Activated CD8-positive, alpha-beta memory T cell treated with anti-CD3 and anti-CD28 coated beads for 36 hours (primary cell): ENCODE data around the gene LRRC7. TPM values are rescaled to one million over a fixed set of nuclear protein-coding genes. Genes with fewer than 3 reads are reported as not detected.
"Not testable (repeated sequence)": the region's sequence is repeated elsewhere in the genome, so short reads cannot be mapped to it uniquely, and the experiment has no call there.

Source experiments
- CTCF ChIA-PET: fragments of 350-600 bp; sonication (Branson Sonifier 250); formaldehyde crosslinking; loops from one replicate; lab custom pipeline; 2021; ENCODE audit warnings: antibody characterized with exemption; lab: Charles Lee
- POLR2A ChIA-PET: fragments of 350-600 bp; sonication (Branson Sonifier 250); formaldehyde crosslinking; loops from one replicate; lab custom pipeline; 2021; ENCODE audit warnings: antibody characterized with exemption; lab: Charles Lee
- total RNA-seq, 2 experiments: library from RNA; stranded (reverse); gene quantifications; one replicate each; pipeline ENCODE4 v1.2.3, GENCODE V29; 2021

LRRC7 gene
- total RNA-seq, 2 experiments from 2014 or later = not detected

DNA sequence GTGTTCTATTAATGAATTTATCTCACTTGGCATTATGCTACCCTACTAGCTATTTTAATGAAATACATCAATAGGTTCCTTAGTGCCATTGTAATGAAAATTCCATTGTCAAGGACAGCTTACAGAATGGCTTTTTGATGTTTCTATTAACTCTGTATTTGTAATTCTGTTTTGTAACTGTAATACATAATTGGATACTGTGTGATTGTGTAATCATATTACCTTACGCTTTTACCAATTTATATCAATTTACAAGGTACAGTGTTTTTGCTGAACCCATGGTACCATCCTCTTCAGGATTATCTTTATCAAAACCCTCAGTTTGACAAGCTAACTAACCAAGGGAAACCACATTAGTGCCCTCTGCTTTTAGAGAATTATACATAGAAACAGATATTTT lies 277.9 kb downstream of the LRRC7 start:
- ChIA-PET CTCF (no interaction called here), POLR2A (no interaction called here)

DNA sequence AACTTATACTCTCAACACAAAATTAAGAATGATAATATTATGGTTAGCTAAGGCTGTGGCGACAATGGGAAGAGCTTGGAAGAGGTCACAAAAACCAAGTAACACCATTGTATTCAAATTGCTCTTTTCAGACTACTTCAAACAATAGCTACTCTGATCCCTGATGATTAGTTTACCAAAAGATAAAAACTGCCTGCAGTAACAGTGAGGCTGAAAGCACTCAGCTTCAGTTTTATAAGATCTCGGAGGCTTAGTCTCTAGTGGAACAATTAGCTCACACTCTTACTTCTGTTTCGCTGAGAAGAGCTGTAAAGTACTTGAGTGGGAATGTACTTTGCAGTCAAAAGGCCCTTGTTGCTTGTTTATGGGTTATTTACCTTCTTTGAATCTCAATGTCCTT lies 278.5 kb downstream of the LRRC7 start:
- ChIA-PET CTCF (no interaction called here), POLR2A (no interaction called here)

GRCh38 chr1:69847670-69848069 lies 279.9 kb downstream of the LRRC7 start:
- ChIA-PET CTCF (no interaction called here), POLR2A (no interaction called here)

DNA sequence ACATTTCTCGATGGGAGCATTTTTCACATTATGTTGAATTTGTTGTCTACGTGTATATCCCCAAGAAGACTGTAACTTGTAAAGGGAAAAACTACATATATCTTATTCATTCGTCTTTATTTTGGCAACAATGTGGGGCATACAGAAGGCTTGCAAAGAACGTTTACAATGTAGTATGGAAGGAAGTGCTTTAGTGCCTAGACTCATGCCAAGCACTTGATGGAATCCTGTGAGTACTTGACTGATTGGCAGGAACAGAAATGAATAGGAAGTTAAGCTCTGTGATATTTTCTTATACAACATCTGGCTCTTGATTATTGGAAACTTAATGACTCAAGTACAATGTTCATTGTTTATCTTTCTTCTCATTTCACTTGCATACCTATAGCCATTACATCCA lies 284.4 kb downstream of the LRRC7 start:
- ChIA-PET POLR2A (no interaction called here), CTCF (no interaction called here)

GRCh38 chr1:69852706-69853105 lies 285.0 kb downstream of the LRRC7 start:
- POLR2A ChIA-PET = no interaction called here
- CTCF ChIA-PET = no interaction called here

- ChIA-PET CTCF (no interaction called here), POLR2A (no interaction called here)
Measured at GRCh38 chr1:69858534-69858933, 290.8 kb downstream of the LRRC7 start.

GRCh38 chr1:69861641-69862040 lies 293.9 kb downstream of the LRRC7 start:
- CTCF ChIA-PET = no interaction called here
- POLR2A ChIA-PET = no interaction called here

DNA sequence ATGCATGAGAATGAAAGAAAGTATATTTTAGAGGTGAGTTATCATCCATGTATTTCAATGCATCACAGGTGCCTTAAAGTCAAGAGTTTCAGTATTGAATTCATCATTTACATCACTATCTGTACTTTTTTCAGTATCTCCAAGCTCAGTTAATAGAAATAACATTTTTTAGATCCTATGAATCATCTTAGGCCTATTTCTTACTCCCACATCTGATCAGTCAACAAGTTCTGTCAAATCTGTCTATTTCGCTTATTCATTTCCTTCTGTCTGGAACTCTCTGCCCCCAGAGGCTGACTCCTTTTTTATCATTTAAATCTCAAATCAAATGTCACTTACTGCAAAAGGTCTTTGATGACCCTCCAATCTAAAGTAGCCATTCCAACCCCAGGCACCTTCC lies 295.2 kb downstream of the LRRC7 start:
- POLR2A ChIA-PET = no interaction called here
- CTCF ChIA-PET = no interaction called here

DNA sequence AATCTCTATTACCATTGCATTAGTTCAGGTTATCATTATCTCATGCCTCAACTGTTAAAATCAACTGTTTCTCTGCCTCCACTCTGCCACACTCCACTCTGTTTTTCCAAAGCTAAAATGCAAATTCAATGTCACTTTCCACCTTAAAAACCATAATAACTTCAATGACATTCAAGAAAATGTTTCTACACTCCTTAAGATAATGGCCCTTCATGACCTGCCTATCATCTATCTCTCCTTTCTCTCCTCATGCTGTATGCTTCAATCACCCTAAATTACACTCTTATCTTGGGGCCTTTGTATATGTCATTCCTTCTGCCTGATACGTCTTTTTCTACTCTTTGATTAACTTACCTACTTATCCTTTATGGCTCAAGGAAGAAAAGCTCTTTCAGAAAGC lies 296.0 kb downstream of the LRRC7 start:
- ChIA-PET POLR2A (no interaction called here), CTCF (no interaction called here)

DNA sequence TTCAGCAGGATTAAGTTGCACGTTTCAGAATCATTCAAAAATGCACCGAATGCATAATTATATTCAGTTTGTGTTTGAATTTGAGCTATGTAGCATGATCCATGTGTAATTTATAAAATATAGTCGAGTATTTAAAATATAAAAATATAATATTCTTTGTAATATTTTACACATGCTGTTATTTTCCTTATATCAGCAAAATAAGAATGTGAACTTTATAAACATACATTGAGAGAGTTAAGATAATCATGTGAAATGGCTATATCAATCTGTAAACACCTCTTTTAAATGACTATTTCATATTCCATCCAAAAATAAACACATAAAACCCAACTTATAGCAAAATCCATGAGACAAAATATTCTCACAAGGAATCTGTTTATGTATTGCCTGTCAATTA lies 303.7 kb downstream of the LRRC7 start:
- CTCF ChIA-PET = no interaction called here

DNA sequence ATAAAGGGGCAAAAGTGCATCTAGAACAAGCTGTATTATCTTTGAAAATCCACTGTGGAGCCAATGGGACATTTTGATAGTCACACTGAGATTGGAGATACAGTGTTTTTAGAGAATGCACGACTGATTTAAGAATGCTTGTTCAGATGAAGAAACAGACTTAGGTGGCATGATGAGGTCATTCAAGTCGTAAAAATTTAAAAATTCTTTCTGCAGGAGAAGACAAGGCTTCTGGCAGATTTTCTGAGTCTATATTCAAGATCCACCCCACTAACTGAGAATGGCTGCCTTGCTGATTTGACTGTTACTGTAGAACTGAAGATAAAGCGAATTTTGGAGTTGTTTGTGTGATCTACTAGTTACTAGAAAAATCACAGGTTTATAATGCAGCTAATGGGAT lies 310.6 kb downstream of the LRRC7 start:
- ChIA-PET CTCF (no interaction called here), POLR2A (no interaction called here)

More for the DNA sequence above, 303.7 kb downstream of the LRRC7 start:
- POLR2A ChIA-PET = no interaction called here

DNA sequence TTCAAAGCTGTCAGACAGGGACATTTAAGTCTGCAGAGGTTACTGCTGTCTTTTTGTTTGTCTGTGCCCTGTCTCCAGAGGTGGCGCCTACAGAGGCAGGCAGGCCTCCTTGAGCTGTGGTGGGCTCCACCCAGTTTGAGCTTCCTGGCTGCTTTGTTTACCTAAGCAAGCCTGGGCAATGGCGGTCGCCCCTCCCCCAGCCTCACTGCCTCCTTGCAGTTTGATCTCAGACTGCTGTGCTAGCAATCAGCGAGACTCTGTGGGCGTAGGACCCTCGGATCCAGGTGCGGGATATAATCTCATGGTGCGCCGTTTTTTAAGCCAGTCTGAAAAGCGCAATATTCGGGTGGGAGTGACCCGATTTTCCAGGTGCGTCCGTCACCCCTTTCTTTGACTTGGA lies 320.3 kb downstream of the LRRC7 start:
- CTCF ChIA-PET, POLR2A ChIA-PET: not testable (repeated sequence)

DNA sequence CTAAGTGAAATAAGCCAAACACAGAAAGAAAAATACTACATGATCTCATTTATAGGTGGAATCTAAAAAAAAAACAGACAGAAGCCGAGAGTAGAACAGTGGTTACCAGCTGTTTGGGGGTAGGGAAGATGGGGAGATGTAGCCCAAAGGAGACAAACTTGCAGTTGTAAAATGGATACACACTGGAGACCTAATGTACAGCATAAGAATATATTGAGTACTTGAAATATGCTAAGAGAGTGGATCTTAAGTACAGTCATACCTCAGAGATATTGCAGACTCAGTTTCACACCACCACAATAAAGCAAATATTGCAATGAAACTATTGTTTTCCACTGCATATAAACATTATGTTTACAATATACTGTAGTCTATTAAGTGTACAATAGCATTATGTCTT lies 320.9 kb downstream of the LRRC7 start:
- ChIA-PET CTCF (no interaction called here), POLR2A (no interaction called here)

DNA sequence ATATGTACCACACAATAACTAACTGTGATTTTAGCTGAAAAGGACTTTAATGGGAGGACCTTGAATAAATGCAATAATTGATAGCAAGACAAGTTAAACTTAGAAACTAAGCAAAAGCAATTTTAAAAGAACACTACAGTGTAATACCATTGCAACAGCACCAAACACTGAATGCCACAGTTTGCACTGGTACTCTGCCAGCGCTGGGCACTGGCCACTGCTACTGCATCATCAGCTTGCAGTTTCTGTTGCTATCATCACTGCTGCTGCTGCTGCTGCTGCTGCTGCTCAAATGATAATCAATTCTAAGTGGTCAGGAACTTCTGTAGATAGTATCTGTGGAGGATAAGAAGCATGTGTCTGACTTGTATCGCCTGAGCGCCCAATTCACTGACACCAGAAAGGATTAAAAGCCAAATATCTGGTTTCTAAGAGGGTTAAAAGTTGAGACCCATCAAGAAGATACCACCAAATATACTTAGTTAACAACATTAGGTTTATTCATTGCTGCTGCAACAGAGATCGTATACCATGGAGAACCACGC lies 330.8 kb downstream of the LRRC7 start:
- POLR2A ChIA-PET = no interaction called here
- CTCF ChIA-PET = no interaction called here

DNA sequence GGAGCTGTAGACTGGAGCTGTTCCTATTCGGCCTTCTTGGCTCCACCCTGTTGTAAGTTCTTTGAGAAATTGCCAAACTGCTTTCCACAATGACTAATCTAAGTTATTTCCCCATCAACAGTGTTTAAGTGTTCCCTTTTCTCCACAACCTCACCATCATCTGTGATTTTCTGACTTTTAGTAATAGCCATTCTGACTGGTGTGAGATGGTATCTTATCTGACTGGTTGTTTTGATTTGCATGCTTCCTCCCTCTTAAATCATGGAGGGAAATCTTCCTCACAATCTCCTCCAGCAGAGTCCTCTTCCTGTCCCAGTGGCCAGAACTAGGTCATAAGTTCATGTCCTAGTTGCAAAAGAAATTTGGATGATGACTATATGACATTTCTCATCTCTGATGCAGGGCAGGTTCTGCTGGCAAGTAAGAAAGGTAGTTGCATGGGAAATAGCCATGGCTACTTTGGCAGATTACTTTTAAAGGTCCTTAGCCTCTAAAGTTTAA lies 343.6 kb downstream of the LRRC7 start:
- CTCF ChIA-PET = no interaction called here
- POLR2A ChIA-PET = no interaction called here

- POLR2A ChIA-PET = no interaction called here
- CTCF ChIA-PET = no interaction called here
Measured at GRCh38 chr1:69913977-69914376, 346.3 kb downstream of the LRRC7 start.

- ChIA-PET CTCF (no interaction called here), POLR2A (no interaction called here)
Measured at GRCh38 chr1:69914976-69915765, 347.4 kb downstream of the LRRC7 start.

- ChIA-PET CTCF (no interaction called here), POLR2A (no interaction called here)
Measured at GRCh38 chr1:69919129-69919921, 351.6 kb downstream of the LRRC7 start.

GRCh38 chr1:69919922-69920273 lies 352.2 kb downstream of the LRRC7 start:
- ChIA-PET POLR2A (no interaction called here), CTCF (no interaction called here)

DNA sequence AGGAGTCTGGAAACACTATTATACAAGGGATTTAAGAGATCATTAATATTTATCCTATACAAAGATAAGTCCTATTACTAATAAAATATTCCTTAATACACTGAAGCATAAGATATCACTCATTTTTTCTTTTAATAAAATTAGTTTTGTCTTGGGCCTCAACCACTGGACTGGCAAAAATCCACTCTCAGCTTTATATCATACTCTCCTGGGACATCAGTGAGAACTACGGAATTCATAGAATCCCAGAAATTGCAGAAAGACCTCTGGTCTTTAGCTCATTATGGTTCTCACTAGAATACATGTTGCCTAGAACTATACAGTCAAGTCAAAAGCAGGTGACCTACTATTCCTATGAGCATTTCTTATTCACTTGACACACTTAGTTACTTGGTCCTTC lies 352.7 kb downstream of the LRRC7 start:
- CTCF ChIA-PET = no interaction called here
- POLR2A ChIA-PET = no interaction called here

DNA sequence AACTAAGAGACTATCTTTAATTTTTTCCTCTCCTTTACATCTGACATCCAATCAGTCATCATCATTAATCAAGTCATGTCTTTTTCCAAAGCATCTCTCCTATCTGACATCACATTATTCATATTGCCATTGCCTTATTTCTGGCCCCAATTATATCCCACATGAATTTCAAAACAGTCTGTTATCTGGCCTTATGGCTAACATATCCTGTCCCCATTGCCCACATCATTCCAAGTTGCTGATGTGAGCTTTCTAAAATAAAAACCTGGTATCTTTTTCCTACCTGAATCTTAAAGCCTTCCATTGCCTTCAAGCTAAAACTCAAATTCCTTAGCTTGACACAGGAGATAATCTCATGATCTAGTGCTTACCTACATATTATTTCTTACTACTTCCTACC lies 353.8 kb downstream of the LRRC7 start:
- CTCF ChIA-PET = no interaction called here
- POLR2A ChIA-PET = no interaction called here
